ENCODE measurements around the gene BATF. TPM values are rescaled to one million over a fixed set of nuclear protein-coding genes. Genes with fewer than 3 reads are reported as not detected.

Gene BATF
- polyA plus RNA-seq, 1 donor from 2014 or later: not detected

- no peaks in the 10 kb centered on the region for H3F3A ChIP-seq (ENCODE audit: insufficient read depth, low read length, poor library complexity, severe bottlenecking)
- TF ChIP-seq SMC3 (conservative IDR thresholded peaks at IDR 0.05; ENCODE audit: poor library complexity) (no peak), TAF1 (IDR thresholded peaks at IDR 0.05; ENCODE audit: low read depth) (no peak), MXI1 (conservative IDR thresholded peaks at IDR 0.05; ENCODE audit: poor library complexity, severe bottlenecking) (no peak), REST (IDR thresholded peaks at IDR 0.05; ENCODE audit: borderline replicate concordance) (no peak), POLR2AphosphoS5 (IDR thresholded peaks at IDR 0.05) (no peak), EP300 (conservative IDR thresholded peaks at IDR 0.05; ENCODE audit: poor library complexity, severe bottlenecking) (no peak), RAD21 (conservative IDR thresholded peaks at IDR 0.05) (no peak), CTCF (IDR thresholded peaks at IDR 0.05; ENCODE audit: poor library complexity, severe bottlenecking) (no peak), EZH2 (IDR thresholded peaks at IDR 0.05; ENCODE audit: borderline replicate concordance, insufficient read depth, low read length, poor library complexity, severe bottlenecking) (no peak)
These were observed 11.7 kb downstream of the BATF start for GRCh38 chr14:75533791-75534555.

GRCh38 chr14:75535164-75535898, 13.1 kb downstream of the BATF start:
- H3F3A ChIP-seq (ENCODE audit: insufficient read depth, low read length, poor library complexity, severe bottlenecking): no peaks in the 10 kb centered on the region
- no peaks in the 10 kb centered on the region for H3K36me3 ChIP-seq (ENCODE audit: insufficient read depth, low read length)
- H3K4me2 ChIP-seq (ENCODE audit: low read length): no peak overlapping the region
- no peaks in the 10 kb centered on the region for H3K79me2 ChIP-seq (replicated peaks; ENCODE audit: insufficient read depth, low read length)
- no peaks in the 10 kb centered on the region for H3K9me2 ChIP-seq (ENCODE audit: insufficient read depth, low read length)
- H2AFZ ChIP-seq (ENCODE audit: low read depth, low read length): no peak overlapping the region
- H3K9me3 ChIP-seq (ENCODE audit: low read length): no peaks in the 10 kb centered on the region
- H3K4me3 ChIP-seq (ENCODE audit: low read length): no peak overlapping the region
- no peak for TF ChIP-seq RAD21 (conservative IDR thresholded peaks at IDR 0.05)
- TF ChIP-seq EP300 (conservative IDR thresholded peaks at IDR 0.05; ENCODE audit: poor library complexity, severe bottlenecking): no peak
- no peak for TF ChIP-seq MXI1 (conservative IDR thresholded peaks at IDR 0.05; ENCODE audit: poor library complexity, severe bottlenecking)
- no peak for TF ChIP-seq SMC3 (conservative IDR thresholded peaks at IDR 0.05; ENCODE audit: poor library complexity)
- TF ChIP-seq EZH2 (IDR thresholded peaks at IDR 0.05; ENCODE audit: borderline replicate concordance, insufficient read depth, low read length, poor library complexity, severe bottlenecking): no peak
- no peak for TF ChIP-seq POLR2AphosphoS5 (IDR thresholded peaks at IDR 0.05)
- no peak for TF ChIP-seq TAF1 (IDR thresholded peaks at IDR 0.05; ENCODE audit: low read depth)
- no peaks in the 10 kb centered on the region for H4K20me1 ChIP-seq (ENCODE audit: insufficient read depth)
- H3K27me3 ChIP-seq (ENCODE audit: insufficient read depth, low read depth, low read length): no peaks in the 10 kb centered on the region
- H3K27ac ChIP-seq (ENCODE audit: low read length): no peak overlapping the region
- no peak overlapping the region for H3K9ac ChIP-seq (ENCODE audit: low read length)

More at GRCh38 chr14:75533791-75534555, 11.7 kb downstream of the BATF start:
- Histone ChIP-seq H3K9me2 (ENCODE audit: insufficient read depth, low read length) (no peaks in the 10 kb centered on the region), H3K27ac (ENCODE audit: low read length) (no peak overlapping the region), H3K4me2 (ENCODE audit: low read length) (no peak overlapping the region), H3K9me3 (ENCODE audit: low read length) (no peaks in the 10 kb centered on the region), H3K9ac (ENCODE audit: low read length) (no peak overlapping the region), H3K36me3 (ENCODE audit: insufficient read depth, low read length) (no peaks in the 10 kb centered on the region), H3K27me3 (ENCODE audit: insufficient read depth, low read depth, low read length) (no peaks in the 10 kb centered on the region), H2AFZ (ENCODE audit: low read depth, low read length) (no peak overlapping the region), H4K20me1 (ENCODE audit: insufficient read depth) (no peaks in the 10 kb centered on the region), H3K79me2 (replicated peaks; ENCODE audit: insufficient read depth, low read length) (no peaks in the 10 kb centered on the region), H3K4me3 (ENCODE audit: low read length) (no peak overlapping the region)
